Ovary (tissue), 3 donors: ENCODE measurements around the gene GRAMD1B.

Experiments used
- POLR2A ChIP-seq: fragments of 450-650 bp; IDR thresholded peaks from one replicate; pipeline ENCODE4 v1.6.1; 2017; ENCODE audit warnings: antibody characterized with exemption, mild to moderate bottlenecking, moderate library complexity
- TF ChIP-seq, protein P1 (sequence below), 3 donors: fragments of 450-650 bp in 2 of 3; fragments of 200-600 bp in 1 of 3; IDR thresholded peaks; one replicate each; pipeline versions ENCODE4 v1.5.1 to v1.8.0; 2016 to 2022; ENCODE audit warnings: antibody characterized with exemption in 3 of 3, mild to moderate bottlenecking in 1 of 3
- donor health status: DM: no; HTN: no; CAD: no.

DNA sequence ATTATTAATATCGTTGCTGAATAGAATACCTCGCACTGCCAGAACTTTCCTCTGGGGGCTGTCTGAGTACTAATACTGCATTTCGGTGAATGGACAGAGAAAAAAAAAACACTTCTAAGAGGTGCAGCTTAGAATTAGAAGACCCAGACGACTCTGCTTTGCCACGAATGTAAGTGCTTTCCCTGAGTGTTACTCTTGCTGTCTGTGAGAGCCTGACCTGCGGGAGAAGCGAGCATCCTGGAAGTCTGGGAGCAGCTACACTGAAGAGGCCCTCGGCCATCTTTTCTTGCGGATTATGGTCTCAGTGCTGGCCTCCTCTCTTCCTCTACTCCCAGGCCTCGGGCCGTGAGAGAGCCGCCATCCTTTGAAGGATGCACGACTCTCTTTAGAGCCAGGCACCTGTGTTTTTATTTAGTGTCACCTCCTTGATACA, 129.5 kb downstream of the GRAMD1B start:
- TF ChIP-seq, protein P1, sequence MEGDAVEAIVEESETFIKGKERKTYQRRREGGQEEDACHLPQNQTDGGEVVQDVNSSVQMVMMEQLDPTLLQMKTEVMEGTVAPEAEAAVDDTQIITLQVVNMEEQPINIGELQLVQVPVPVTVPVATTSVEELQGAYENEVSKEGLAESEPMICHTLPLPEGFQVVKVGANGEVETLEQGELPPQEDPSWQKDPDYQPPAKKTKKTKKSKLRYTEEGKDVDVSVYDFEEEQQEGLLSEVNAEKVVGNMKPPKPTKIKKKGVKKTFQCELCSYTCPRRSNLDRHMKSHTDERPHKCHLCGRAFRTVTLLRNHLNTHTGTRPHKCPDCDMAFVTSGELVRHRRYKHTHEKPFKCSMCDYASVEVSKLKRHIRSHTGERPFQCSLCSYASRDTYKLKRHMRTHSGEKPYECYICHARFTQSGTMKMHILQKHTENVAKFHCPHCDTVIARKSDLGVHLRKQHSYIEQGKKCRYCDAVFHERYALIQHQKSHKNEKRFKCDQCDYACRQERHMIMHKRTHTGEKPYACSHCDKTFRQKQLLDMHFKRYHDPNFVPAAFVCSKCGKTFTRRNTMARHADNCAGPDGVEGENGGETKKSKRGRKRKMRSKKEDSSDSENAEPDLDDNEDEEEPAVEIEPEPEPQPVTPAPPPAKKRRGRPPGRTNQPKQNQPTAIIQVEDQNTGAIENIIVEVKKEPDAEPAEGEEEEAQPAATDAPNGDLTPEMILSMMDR (IDR thresholded peaks at IDR 0.05) = no peak
- TF ChIP-seq POLR2A = no peak
